SH-SY5Y (cell line): Measurements from ENCODE around the gene B4GALT2.

Source experiments
- GATA2 ChIP-seq: IDR thresholded peaks from 2 replicates; pipeline ENCODE4 v1.6.1; 2011; ENCODE audit warnings: mild to moderate bottlenecking, low read depth, low read length
- GATA3 ChIP-seq: IDR thresholded peaks from 2 replicates; pipeline ENCODE4 v1.6.1; 2011; ENCODE audit warnings: low read depth, mild to moderate bottlenecking, low read length, moderate library complexity

GRCh38 chr1:43990271-43991199, 11.5 kb downstream of the B4GALT2 start:
- TF ChIP-seq GATA2 (no peak), GATA3 (no peak)
